Measurements from ENCODE around the gene ENGASE. TPM values are rescaled to one million over a fixed set of nuclear protein-coding genes. Genes with fewer than 3 reads are reported as not detected.

ENGASE gene
- polyA plus RNA-seq, 1 of the 3 experiments (the other 2 are of a cell fraction): 30.1 TPM

DNA sequence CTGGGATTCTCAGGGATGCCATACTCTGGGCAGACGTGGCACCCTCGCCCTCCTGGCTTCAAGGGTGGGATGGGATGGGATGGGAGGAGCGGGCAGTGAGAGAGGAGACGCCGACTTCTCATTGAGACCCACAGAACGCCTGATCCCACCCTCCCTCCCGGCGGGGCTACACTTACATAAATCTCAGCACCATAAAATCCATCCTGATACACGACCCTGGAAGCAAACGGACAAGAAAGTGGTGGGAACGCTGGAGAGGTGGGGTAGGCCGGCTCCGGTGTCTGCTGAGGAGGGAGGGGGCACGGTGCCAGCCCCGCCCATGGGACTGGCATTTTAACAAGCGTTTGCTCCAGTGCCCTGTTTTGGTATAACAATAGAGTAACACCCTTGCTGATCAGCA is 21.9 kb downstream of the ENGASE start:
- peaks cover 47% of the 10 kb centered on the region for H3K27me3 ChIP-seq (ENCODE audit: insufficient read depth)
- H4K20me1 ChIP-seq (ENCODE audit: insufficient read depth): no peaks in the 10 kb centered on the region
- no peak for DNase-seq
- H2AFZ ChIP-seq (ENCODE audit: low read depth): no peak overlapping the region
- no peak overlapping the region for H3K4me3 ChIP-seq (ENCODE audit: low read depth in 2 of 2, low read length in 1 of 2)
- no peaks in the 10 kb centered on the region for H3K79me2 ChIP-seq (ENCODE audit: insufficient read depth)
- WGBS (ENCODE audit: low lambda C conversion rate): 61% methylated on average over 12 of the region's 16 CpGs
- H3K9me2 ChIP-seq: no peaks in the 10 kb centered on the region
- no peaks in the 10 kb centered on the region for H3K36me3 ChIP-seq (replicated peaks in 1 of 2; ENCODE audit: control insufficient read depth in 1 of 2, insufficient read depth in 2 of 2, low read length in 1 of 2)
- H3K4me1 ChIP-seq (ENCODE audit: control insufficient read depth in 1 of 2, insufficient read depth in 2 of 2, low read depth in 1 of 2, low read length in 1 of 2): no peaks in the 10 kb centered on the region; a peak in 1 of 4 replicates
- no peak overlapping the region for H3K9ac ChIP-seq
- no peak for TF ChIP-seq RXRA (IDR thresholded peaks at IDR 0.05; ENCODE audit: borderline replicate concordance, low read depth)
- TF ChIP-seq MAX (IDR thresholded peaks at IDR 0.05; ENCODE audit: low read depth): no peak
- TF ChIP-seq, protein P1, sequence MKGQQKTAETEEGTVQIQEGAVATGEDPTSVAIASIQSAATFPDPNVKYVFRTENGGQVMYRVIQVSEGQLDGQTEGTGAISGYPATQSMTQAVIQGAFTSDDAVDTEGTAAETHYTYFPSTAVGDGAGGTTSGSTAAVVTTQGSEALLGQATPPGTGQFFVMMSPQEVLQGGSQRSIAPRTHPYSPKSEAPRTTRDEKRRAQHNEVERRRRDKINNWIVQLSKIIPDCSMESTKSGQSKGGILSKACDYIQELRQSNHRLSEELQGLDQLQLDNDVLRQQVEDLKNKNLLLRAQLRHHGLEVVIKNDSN (IDR thresholded peaks at IDR 0.05; ENCODE audit: borderline replicate concordance, low read depth): no peak
- no peak for TF ChIP-seq FOXJ3 (CRISPR knock-in tag; IDR thresholded peaks at IDR 0.05)
- no peak for TF ChIP-seq FOXM1 (IDR thresholded peaks at IDR 0.05; ENCODE audit: low read depth)
- no peak for TF ChIP-seq REST (IDR thresholded peaks at IDR 0.05; ENCODE audit: low read depth, low read length)
- no peak for TF ChIP-seq GATA2 (CRISPR knock-in tag; IDR thresholded peaks at IDR 0.05)
- TF ChIP-seq, protein P2, sequence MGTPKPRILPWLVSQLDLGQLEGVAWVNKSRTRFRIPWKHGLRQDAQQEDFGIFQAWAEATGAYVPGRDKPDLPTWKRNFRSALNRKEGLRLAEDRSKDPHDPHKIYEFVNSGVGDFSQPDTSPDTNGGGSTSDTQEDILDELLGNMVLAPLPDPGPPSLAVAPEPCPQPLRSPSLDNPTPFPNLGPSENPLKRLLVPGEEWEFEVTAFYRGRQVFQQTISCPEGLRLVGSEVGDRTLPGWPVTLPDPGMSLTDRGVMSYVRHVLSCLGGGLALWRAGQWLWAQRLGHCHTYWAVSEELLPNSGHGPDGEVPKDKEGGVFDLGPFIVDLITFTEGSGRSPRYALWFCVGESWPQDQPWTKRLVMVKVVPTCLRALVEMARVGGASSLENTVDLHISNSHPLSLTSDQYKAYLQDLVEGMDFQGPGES (IDR thresholded peaks at IDR 0.05; ENCODE audit: low read depth, low read length): no peak
- TF ChIP-seq TCF12 (IDR thresholded peaks at IDR 0.05): no peak
- TF ChIP-seq USF2 (IDR thresholded peaks at IDR 0.05; ENCODE audit: borderline replicate concordance, low read depth, low read length): no peak
- TF ChIP-seq TAF1 (IDR thresholded peaks at IDR 0.05; ENCODE audit: borderline replicate concordance, low read depth, low read length): no peak
- ChIA-PET CTCF (interaction anchor here (1.8 to 45.1 kb wide), 3 partner anchors 10 to 293 kb away, joined by 5 to 1305 read pairs (median 364); no protein-coding TSS in a partner anchor), POLR2A (no interaction called here)
- H3F3A ChIP-seq (replicated peaks; ENCODE audit: insufficient read depth): no peaks in the 10 kb centered on the region
- H3K27ac ChIP-seq (ENCODE audit: low read depth in 2 of 2, low read length in 1 of 2): no peak overlapping the region
- no peak overlapping the region for H3K4me2 ChIP-seq
- H3K9me3 ChIP-seq: no peaks in the 10 kb centered on the region
